SK-N-MC (cell line): ENCODE measurements around the gene NCOA5.

ENCODE experiments used
- DNase-seq: peaks from one replicate; pipeline ENCODE4 v3.0.0-alpha.2; 2011; ENCODE audit warnings: low read depth, low spot score
- H3K27ac ChIP-seq: fragments of 200-600 bp; sonication (generic); 2 replicates; pipeline ENCODE4 v1.5.1; 2016; ENCODE audit warnings: mixed run types
- H3K36me3 ChIP-seq: fragments of 200-600 bp; sonication (generic); 2 replicates; pipeline ENCODE4 v1.6.1; 2017; ENCODE audit warnings: antibody characterized with exemption, low read length, mixed read lengths; ENCODE audit not compliant: insufficient read depth
- H3K4me3 ChIP-seq: fragments of 200-600 bp; sonication (generic); 2 replicates; pipeline ENCODE4 v1.5.1; 2016
- H3K9ac ChIP-seq: fragments of 200-600 bp; sonication (generic); 2 replicates; pipeline ENCODE4 v1.8.0; 2017; ENCODE audit warnings: mixed run types, mixed read lengths; ENCODE audit not compliant: insufficient read length
- H3K9me3 ChIP-seq: fragments of 200-600 bp; sonication (generic); 2 replicates; pipeline ENCODE4 v1.6.1; 2017; ENCODE audit warnings: low read depth, mild to moderate bottlenecking, antibody characterized with exemption, low read length, moderate library complexity, mixed read lengths
- EZH2 ChIP-seq: fragments of 200-600 bp; sonication (generic); IDR thresholded peaks from one replicate; pipeline ENCODE4 v1.6.1; 2017; ENCODE audit warnings: antibody characterized with exemption
- FOXP2 ChIP-seq: optimal IDR thresholded peaks from 2 replicates; pipeline ENCODE3; 2011; ENCODE audit warnings: mild to moderate bottlenecking, moderate library complexity; ENCODE audit not compliant: insufficient read depth; ENCODE audit errors: extremely low read length, control extremely low read depth
- POLR2AphosphoS5 ChIP-seq: IDR thresholded peaks from 2 replicates; pipeline ENCODE4 v1.6.1; 2012; ENCODE audit warnings: mild to moderate bottlenecking, low read depth, low read length, borderline replicate concordance

Gene NCOA5

DNA sequence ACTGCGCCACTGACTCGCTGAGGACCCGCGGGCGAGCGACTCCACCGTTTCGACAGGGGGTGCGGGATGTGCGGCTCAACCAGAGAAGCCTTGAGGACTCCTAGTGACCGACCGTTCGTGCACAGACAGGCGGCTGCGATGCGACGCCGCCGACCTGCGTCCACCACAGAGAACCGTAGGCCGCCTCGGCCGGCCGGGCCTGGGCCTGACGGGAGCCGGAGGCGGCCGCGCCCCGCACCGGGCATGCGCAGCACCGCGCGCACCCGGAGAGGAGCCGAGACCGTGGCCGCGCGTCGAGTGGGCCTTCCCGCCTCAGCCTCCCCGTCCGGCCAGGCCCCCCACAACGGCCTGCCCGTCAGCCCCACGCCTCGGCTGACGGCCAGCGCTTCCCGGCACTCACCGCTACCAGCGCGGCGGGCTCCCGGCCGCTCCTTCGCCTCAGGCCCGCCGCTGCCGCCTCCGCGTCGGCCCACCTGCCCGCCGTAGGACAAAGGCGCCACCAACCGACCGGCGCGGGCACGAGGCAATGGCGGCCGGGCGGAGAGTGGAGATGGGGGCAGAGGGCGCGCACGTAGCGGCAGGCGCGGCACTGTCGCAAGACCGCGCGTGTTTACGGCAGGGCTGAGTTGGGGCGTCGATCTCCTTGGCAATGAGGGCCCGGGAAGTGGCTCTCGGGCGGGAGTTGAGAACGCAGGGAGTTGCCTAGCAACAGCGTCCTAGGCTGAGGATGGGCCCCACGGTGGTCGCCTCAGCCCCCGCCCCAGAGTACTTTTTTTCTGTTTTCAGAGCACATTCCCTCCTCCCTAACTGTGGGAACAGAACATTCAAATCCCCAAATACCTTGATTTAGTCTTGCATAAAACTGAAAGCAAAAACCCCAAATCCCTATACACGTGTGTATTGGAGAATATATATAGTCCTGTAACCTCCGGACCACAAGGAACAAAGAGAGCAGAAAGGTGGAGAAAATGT lies at the start of gene NCOA5:
NCOA5 (minus strand) TSS at position 546 of the 972 bp plus-strand sequence. CDS start 10,538 bp downstream, outside the sequence.
- peak; percentile 75 for DNase-seq
- peak within 1 kb of the TSS; percentile 98 for H3K4me3 ChIP-seq

DNA sequence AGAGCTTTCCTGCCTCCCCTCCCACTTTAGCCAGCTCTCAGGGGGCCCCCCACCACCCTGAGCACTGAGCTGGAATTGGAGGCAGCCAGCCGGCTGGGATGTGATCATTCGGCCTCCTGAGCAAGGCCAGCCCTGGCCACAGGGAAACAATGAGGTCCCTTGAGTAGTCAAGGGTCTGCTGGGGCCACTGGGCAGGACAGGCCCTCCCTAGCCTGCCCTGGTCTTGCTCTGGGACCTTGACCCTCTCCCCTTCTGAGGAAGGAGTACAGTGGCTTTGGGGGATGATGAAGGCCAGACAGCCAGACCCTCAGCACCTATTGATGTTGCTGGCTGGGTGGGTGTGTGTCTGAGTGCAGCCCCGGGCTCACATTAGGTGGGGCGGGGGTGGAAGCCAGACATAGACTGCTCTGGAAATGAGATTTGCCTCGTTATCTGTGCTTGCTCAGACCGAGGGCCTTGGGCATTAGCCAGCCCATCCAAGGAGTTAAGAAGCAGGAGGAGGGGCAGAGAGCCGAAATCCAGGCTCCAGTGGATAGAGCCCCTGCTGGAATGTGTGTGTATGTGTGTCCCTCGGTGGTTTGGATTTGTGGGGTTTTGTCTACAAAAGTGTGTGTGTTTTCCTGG lies 49.6 kb upstream of the NCOA5 start:
- DNase-seq: no peak
- H3K4me3 ChIP-seq: no peak overlapping the region
- no peak overlapping the region for H3K9ac ChIP-seq

More for the DNA sequence above, at the start of gene NCOA5:
- TF ChIP-seq POLR2AphosphoS5 (peak; percentile 93), FOXP2 (peak; percentile 73), EZH2 (no peak)
- Histone ChIP-seq H3K9ac (peak within 1 kb of the TSS; percentile 98), H3K27ac (peak within 1 kb of the TSS; percentile 92), H3K36me3 (no peaks in the 10 kb centered on the region; the same call in 1 of the 2 replicates), H3K9me3 (no peaks in the 10 kb centered on the region)

DNA sequence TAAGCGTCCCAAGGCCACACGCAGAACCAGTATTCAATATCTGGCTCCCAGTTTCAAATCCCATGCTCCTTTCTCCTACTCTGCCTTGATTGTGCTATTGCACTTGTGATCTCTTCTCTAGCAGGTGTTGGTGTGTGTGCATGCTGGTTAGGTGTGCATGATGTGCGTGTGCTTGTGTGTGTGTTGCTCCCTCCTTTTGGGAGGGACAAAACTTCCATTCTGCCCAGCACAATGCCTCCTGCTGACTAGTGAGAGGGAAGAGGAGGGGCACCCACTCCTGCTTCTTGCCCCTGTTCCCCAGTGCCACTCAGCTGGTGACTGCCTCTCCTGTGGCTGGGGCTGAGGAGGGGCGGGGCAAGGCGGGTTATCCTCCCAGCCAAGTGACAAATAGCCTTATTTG lies 48.1 kb upstream of the NCOA5 start:
- H3K27ac ChIP-seq: no peak overlapping the region

More for the DNA sequence above, 49.6 kb upstream of the NCOA5 start:
- Histone ChIP-seq H3K36me3 (no peaks in the 10 kb centered on the region), H3K27ac (no peak overlapping the region), H3K9me3 (no peaks in the 10 kb centered on the region)
- no peak for TF ChIP-seq POLR2AphosphoS5
- TF ChIP-seq FOXP2: no peak
- no peak for TF ChIP-seq EZH2

DNA sequence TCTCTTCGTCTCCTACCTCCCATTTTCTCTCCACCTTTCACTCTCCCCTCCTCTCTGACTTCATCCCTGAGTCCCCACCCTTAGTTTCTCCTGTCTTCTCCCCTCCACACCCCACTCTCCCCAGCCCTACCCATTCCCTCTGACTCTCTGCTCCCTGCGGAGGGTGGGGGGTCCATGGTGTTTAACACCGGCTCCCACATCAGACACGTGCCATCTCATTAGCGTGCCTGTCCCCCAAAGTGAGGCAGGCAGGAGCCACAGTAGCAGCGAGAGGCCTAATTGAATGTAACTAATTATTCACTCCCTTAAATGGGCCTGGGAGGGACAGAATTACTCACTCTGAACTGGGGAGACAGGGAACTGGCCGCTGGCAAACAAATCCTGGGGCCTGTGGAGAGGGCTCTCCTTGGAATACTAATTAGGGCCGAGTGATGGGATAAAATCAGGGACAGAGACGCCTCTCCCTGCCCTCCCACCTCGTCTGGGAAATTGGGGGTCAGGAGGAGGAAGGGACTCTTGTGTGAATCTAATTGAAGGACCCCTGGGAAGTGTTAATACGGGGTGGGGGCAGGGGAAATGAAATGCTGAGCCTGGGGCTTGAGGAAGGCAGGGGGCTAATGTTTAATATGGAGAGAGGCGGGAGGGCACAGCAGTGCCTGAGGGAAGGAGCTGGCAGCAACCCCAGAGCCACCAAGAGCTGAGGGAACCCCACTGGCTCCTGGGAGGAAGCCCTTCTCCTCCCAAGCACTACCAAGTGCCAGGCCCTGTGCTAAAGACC lies 46.3 kb upstream of the NCOA5 start:
- no peaks in the 10 kb centered on the region for H3K9me3 ChIP-seq
- H3K36me3 ChIP-seq: no peaks in the 10 kb centered on the region
- H3K9ac ChIP-seq: no peak overlapping the region
- no peak overlapping the region for H3K4me3 ChIP-seq
- no peak for TF ChIP-seq EZH2
- no peak for TF ChIP-seq POLR2AphosphoS5
- no peak for TF ChIP-seq FOXP2
- no peak overlapping the region for H3K27ac ChIP-seq
- no peak for DNase-seq

More for the DNA sequence above, 48.1 kb upstream of the NCOA5 start:
- Histone ChIP-seq H3K36me3 (no peaks in the 10 kb centered on the region), H3K4me3 (no peak overlapping the region), H3K9me3 (no peaks in the 10 kb centered on the region), H3K9ac (no peak overlapping the region)
- no peak for DNase-seq
- TF ChIP-seq POLR2AphosphoS5 (no peak), FOXP2 (no peak), EZH2 (no peak)

DNA sequence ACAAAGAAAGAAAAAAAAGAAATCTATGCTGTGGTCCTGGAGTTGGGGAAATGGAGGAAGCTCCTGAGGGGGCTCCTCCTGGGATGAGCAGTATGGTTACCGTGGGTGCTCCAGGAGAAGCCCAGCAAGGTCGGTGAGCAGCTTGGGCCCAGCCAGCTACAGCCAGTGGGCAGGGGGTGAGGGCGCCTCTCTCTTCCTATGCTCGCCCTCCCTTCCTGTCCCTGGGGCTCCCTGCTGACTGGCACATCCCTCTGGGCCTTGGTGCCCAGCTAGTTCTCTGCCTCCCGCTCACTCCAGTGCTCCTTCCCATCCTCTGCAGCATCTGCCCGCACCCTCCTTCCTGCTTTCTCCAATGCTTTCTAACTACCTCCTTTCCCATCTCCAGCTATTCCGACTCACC lies 45.0 kb upstream of the NCOA5 start:
- Histone ChIP-seq H3K4me3 (no peak overlapping the region), H3K9me3 (no peaks in the 10 kb centered on the region), H3K36me3 (no peaks in the 10 kb centered on the region), H3K27ac (no peak overlapping the region), H3K9ac (no peak overlapping the region)
- no peak for TF ChIP-seq FOXP2
- DNase-seq: no peak

DNA sequence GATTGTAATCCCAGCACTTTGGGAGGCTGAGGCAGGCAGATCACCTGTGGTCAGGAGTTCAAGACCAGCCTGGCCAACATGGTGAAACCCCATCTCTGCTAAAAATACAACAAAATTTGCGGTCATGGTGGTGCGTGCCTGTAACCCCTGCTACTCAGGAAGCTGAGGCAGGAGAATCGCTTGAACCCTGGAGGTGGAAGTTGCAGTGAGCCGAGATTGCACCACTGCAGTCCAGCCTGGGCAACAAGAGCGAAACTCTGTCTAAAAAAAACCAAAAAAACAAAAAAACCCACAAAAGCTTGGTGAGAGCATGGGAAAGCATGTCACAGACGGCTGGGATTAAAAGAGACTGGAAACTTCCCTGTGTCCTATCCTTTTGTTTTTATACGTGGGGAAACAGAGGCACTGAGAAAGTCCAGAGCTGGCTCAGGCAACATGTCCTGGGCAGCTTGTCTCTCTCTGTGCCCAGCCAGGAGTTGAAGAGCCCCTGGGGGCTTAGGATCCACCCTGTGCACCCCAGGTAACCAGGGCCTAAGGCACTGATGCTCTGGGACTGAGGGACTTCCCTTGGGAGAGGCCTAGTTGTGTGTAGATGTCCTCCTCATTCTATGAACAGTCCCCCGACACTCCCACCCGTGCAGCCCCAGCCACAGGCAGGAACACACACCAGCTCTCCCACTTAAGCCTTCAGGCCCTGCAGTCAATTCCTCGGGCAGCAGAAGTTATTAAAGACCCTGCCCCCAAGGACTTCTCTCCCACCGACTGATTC lies 44.3 kb upstream of the NCOA5 start:
- no peak overlapping the region for H3K4me3 ChIP-seq
- TF ChIP-seq EZH2: no peak
- no peak for TF ChIP-seq FOXP2
- no peak for TF ChIP-seq POLR2AphosphoS5
- no peak overlapping the region for H3K9ac ChIP-seq
- no peak overlapping the region for H3K27ac ChIP-seq
- no peaks in the 10 kb centered on the region for H3K36me3 ChIP-seq
- no peak for DNase-seq
- H3K9me3 ChIP-seq: no peaks in the 10 kb centered on the region

DNA sequence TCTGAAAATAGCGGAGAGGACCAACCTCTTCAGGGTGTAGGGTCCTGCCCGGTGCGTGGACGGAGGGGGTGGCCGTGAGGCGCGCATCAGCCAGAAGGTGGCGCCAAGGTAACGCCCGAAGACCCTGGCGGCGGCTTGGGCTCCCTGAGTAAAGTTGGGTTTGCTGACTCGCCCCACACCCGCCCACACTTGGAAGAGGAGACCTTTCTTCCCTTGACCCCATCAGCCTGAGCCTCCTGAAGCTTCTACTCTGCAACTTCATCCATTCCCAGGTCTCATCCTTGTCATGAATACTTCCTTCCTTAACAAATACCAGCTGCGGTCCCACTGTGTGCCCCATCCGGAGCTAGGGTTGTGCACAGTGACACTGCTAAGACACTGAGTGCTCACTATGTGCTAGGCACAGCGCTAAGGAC lies 43.0 kb upstream of the NCOA5 start:
- H3K4me3 ChIP-seq: no peak overlapping the region
- DNase-seq: no peak
- H3K36me3 ChIP-seq: no peaks in the 10 kb centered on the region
- no peak overlapping the region for H3K9ac ChIP-seq
- no peaks in the 10 kb centered on the region for H3K9me3 ChIP-seq
- TF ChIP-seq EZH2 (no peak), FOXP2 (no peak), POLR2AphosphoS5 (no peak)
- H3K27ac ChIP-seq: no peak overlapping the region
